ENCODE results near the gene PARK7. TPM values are rescaled to one million over a fixed set of nuclear protein-coding genes. Genes with fewer than 3 reads are reported as not detected.

PARK7 gene
- total RNA-seq, 1 experiment from 2014 or later, result 448 TPM

DNA sequence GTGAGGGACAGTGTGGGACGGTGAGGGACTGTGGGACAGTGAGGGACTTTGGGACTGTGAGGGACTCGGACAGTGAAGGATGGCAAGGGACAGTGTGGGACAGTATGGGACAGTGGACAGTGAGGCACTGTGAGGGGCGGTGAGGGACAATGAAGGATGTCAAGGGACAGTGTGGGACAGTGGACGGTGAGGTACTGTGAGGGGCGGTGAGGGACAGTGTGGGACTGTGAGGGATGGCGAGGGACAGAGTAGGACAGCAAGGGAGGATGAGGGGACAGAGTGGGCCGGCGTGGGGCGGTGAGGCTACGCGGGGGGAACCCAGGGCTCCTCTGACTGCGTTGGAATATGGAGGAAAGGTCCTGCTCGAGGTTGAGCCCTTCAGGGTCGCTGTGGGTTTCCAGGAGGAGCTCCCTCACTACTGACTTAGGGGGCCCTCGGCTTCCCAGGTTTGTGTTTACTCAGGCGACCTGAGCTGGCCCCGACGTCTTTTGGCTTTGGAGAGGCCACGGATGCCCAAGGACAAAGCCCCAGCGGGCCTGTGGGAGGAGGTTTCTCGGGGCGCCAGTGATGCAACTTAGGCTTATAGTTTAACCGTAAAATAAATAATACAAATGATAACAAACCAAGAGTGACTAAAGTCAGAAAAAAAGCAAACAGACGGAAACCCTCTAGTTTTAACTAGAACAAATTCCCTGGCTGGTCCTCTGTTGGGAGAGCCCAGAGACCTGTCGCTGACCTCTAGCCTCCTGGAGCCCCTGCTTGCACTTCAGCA lies 65.7 kb downstream of the PARK7 start:
- peak; percentile 20 for ATAC-seq
- H3K27ac ChIP-seq (ENCODE audit: low read length), result peak overlapping the region; percentile 98
- peaks cover 35% of the 10 kb centered on the region for H3K4me1 ChIP-seq (ENCODE audit: control insufficient read depth, insufficient read depth, low read length)
- TF ChIP-seq SIN3A (IDR thresholded peaks at IDR 0.05; ENCODE audit: borderline replicate concordance, insufficient read depth, low read depth, low read length) (no peak), POLR2AphosphoS5 (IDR thresholded peaks at IDR 0.05; ENCODE audit: low read depth, low read length) (0 out of 2 replicates have a peak, but pooled peaks have one; percentile 53), TCF7L2 (IDR thresholded peaks at IDR 0.05; ENCODE audit: low read depth, low read length) (no peak)
- TF ChIP-seq, protein P1, sequence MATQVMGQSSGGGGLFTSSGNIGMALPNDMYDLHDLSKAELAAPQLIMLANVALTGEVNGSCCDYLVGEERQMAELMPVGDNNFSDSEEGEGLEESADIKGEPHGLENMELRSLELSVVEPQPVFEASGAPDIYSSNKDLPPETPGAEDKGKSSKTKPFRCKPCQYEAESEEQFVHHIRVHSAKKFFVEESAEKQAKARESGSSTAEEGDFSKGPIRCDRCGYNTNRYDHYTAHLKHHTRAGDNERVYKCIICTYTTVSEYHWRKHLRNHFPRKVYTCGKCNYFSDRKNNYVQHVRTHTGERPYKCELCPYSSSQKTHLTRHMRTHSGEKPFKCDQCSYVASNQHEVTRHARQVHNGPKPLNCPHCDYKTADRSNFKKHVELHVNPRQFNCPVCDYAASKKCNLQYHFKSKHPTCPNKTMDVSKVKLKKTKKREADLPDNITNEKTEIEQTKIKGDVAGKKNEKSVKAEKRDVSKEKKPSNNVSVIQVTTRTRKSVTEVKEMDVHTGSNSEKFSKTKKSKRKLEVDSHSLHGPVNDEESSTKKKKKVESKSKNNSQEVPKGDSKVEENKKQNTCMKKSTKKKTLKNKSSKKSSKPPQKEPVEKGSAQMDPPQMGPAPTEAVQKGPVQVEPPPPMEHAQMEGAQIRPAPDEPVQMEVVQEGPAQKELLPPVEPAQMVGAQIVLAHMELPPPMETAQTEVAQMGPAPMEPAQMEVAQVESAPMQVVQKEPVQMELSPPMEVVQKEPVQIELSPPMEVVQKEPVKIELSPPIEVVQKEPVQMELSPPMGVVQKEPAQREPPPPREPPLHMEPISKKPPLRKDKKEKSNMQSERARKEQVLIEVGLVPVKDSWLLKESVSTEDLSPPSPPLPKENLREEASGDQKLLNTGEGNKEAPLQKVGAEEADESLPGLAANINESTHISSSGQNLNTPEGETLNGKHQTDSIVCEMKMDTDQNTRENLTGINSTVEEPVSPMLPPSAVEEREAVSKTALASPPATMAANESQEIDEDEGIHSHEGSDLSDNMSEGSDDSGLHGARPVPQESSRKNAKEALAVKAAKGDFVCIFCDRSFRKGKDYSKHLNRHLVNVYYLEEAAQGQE (IDR thresholded peaks at IDR 0.05; ENCODE audit: insufficient read depth in 1 of 2, low read depth in 2 of 2, low read length in 1 of 2), result no peak; a peak in 1 of 4 replicates
- TF ChIP-seq, protein P2, sequence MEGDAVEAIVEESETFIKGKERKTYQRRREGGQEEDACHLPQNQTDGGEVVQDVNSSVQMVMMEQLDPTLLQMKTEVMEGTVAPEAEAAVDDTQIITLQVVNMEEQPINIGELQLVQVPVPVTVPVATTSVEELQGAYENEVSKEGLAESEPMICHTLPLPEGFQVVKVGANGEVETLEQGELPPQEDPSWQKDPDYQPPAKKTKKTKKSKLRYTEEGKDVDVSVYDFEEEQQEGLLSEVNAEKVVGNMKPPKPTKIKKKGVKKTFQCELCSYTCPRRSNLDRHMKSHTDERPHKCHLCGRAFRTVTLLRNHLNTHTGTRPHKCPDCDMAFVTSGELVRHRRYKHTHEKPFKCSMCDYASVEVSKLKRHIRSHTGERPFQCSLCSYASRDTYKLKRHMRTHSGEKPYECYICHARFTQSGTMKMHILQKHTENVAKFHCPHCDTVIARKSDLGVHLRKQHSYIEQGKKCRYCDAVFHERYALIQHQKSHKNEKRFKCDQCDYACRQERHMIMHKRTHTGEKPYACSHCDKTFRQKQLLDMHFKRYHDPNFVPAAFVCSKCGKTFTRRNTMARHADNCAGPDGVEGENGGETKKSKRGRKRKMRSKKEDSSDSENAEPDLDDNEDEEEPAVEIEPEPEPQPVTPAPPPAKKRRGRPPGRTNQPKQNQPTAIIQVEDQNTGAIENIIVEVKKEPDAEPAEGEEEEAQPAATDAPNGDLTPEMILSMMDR (IDR thresholded peaks at IDR 0.05), result no peak
- ChIA-PET POLR2A (interaction anchor here (0.5 to 2.1 kb wide), 6 partner anchors 11 to 239 kb away, joined by 3 to 8 read pairs (median 3); no protein-coding TSS in a partner anchor), CTCF (no interaction called here)
- no peaks in the 10 kb centered on the region for H3K9me3 ChIP-seq (ENCODE audit: control insufficient read depth, insufficient read depth, low read depth, low read length)
- no peak for DNase-seq (ENCODE audit: low read depth, low spot score)
- no TSS peak for BruUV-seq (replicated peaks)
- in situ Hi-C loops (cut with HindIII; ENCODE audit: low pct_unique_long_range_greater_than_20kb, low sequenced_read_pairs) (no loop called here), intact Hi-C loops (cut with micrococcal nuclease; ENCODE audit: unreplicated experiment) (loop anchor here (5.0 to 10.0 kb wide), 5 partner anchors 45 to 290 kb away; partner anchors contain the start of gene SLC45A1)
- H3K36me3 ChIP-seq (ENCODE audit: control insufficient read depth, insufficient read depth, low read length), result peaks cover 22% of the 10 kb centered on the region
- no peaks in the 10 kb centered on the region for H3K27me3 ChIP-seq (ENCODE audit: control insufficient read depth, insufficient read depth, low read length)
- H3K4me3 ChIP-seq (ENCODE audit: low read depth in 2 of 2, low read length in 2 of 2), result peak overlapping the region; percentile 94 to 99

DNA sequence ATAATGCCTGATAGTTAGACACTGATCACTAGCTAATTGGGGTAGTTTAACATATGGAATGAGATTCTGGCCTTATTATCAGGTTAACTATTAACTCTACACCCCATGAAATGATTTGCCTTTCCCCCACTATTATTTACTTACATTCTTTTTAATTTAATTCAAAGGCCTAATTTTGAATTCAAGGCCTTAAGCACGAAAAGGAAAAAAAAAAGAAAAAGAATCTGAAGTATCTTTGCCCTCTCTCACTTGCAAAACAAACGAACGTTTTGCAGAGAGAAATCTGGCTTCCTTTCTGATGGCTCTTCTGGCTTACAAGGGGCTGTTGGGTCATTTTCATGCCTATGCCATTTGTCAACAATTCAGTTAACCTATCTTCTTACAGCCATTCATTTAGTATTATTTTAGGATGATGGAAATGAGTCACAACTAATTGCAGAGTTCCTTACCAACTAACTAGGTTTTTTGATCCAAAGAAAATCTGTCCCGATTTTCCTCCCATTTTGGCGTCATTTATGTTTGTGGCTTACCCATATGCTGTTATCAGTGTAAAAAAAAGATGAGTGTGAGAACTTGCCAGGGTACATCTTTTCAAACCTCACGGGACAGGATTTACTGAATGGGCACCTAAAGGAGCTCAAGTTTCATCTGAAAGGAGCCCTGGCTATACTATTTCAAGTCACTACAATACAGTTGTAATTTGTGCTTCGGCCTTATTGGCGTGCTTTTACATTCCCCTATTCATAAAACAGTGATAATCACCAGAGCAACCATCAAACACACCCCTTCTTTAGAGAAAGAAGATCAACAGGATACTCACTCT lies 66.4 kb downstream of the PARK7 start:
- in situ Hi-C loops (cut with HindIII; ENCODE audit: low pct_unique_long_range_greater_than_20kb, low sequenced_read_pairs), result no loop called here
- intact Hi-C loops (cut with micrococcal nuclease; ENCODE audit: unreplicated experiment), result loop anchor here (5.0 to 10.0 kb wide), 5 partner anchors 44 to 289 kb away; partner anchors contain the start of gene SLC45A1
- ATAC-seq, result peak; percentile 6; the same call in 1 of the 2 replicates
- CTCF ChIA-PET, result interaction anchor here (0.6 kb wide), 1 partner anchor 286 kb away, joined by 3 read pairs; no protein-coding TSS in a partner anchor
- Histone ChIP-seq H3K4me3 (ENCODE audit: low read depth in 2 of 2, low read length in 2 of 2) (peak overlapping the region; percentile 94 to 99), H3K27ac (ENCODE audit: low read length) (peak overlapping the region; percentile 98), H3K27me3 (ENCODE audit: control insufficient read depth, insufficient read depth, low read length) (no peaks in the 10 kb centered on the region), H3K36me3 (ENCODE audit: control insufficient read depth, insufficient read depth, low read length) (peaks cover 17% of the 10 kb centered on the region), H3K4me1 (ENCODE audit: control insufficient read depth, insufficient read depth, low read length) (peaks cover 35% of the 10 kb centered on the region), H3K9me3 (ENCODE audit: control insufficient read depth, insufficient read depth, low read depth, low read length) (no peaks in the 10 kb centered on the region)
- POLR2A ChIA-PET, result interaction anchor here (0.5 to 2.1 kb wide), 14 partner anchors 11 to 238 kb away, joined by 3 to 8 read pairs (median 4); no protein-coding TSS in a partner anchor
- BruUV-seq (replicated peaks), result TSS peak; percentile 80
- no peak for DNase-seq (ENCODE audit: low read depth, low spot score)
- TF ChIP-seq POLR2AphosphoS5 (IDR thresholded peaks at IDR 0.05; ENCODE audit: low read depth, low read length), result peak; percentile 66; the same call in 1 of the 2 replicates
- TF ChIP-seq, protein P1 (IDR thresholded peaks at IDR 0.05; ENCODE audit: insufficient read depth in 1 of 2, low read depth in 2 of 2, low read length in 1 of 2), result no peak

Measured in Panc1 (cell line).